Measurements from ENCODE around the gene LIMCH1.
A peak's percentile ranks its signal among the peaks of the same experiment; 100 is the strongest.
"Not testable (repeated sequence)": the region's sequence is repeated elsewhere in the genome, so short reads cannot be mapped to it uniquely, and the experiment has no call there.

The LIMCH1 gene

DNA sequence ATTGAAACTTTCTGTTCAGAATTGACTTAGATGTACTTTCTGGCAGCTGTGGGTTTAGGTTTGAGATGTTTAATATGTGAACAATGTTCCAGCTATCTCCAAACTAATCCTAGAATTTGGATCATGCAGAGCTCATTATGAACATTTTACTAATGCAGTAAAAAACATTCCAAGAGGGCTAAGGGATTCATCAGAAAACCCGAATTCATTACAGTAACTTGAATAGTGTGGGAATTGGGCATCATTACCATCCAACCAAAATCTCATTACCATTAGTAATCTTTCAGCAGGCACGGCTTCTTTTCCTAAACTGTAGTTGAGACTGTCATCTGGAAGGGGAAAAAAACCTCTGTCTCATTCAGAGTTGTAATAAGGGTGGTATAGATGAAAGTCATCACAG lies 91.0 kb downstream of the LIMCH1 start:
- peaks cover 0 to 11% (median 2%) of the 10 kb centered on the region in 5 donors for H3K36me3 ChIP-seq (ENCODE audit: control insufficient read depth in 5 of 5, insufficient read depth in 5 of 5, low read length in 5 of 5)
- no peak overlapping the region for H3K9ac ChIP-seq (ENCODE audit: low read length in 5 of 5)
- H3K4me3 ChIP-seq (ENCODE audit: low read depth in 1 of 5, low read length in 5 of 5) = no peak overlapping the region

DNA sequence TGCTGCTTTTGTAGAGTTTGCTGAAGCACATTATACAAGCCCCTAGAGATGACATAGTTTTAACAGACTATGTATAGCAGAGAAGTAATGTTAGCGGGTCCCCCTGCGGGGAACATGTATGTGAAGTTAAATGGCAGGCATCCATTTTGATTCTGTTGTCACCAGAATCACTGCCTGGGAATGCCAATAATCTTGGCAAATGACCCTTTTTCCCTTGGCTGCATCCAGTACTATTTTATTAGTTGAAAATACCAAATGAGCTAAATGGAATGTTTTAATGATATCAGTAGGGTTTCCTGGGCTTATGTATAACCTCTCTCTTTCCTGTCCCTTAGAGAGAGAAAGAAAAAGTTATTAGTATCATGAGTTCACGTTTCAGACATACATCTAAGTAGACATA lies 93.6 kb downstream of the LIMCH1 start:
- no peak overlapping the region for H3K4me3 ChIP-seq (ENCODE audit: low read depth in 1 of 5, low read length in 5 of 5)
- peak overlapping the region; percentile 17 for H3K27ac ChIP-seq (ENCODE audit: low read depth, low read length)
- no peak overlapping the region for H3K9ac ChIP-seq (ENCODE audit: low read length in 5 of 5)
- no peaks in the 10 kb centered on the region for H3K9me3 ChIP-seq (ENCODE audit: control insufficient read depth in 5 of 5, low read length in 5 of 5)
- peaks cover 3 to 23% (median 21%) of the 10 kb centered on the region in 5 donors for H3K4me1 ChIP-seq (ENCODE audit: control insufficient read depth in 5 of 5, insufficient read depth in 5 of 5, low read length in 5 of 5)
- peaks cover 3 to 17% (median 8%) of the 10 kb centered on the region in 5 donors for H3K36me3 ChIP-seq (ENCODE audit: control insufficient read depth in 5 of 5, insufficient read depth in 5 of 5, low read length in 5 of 5)
- no peaks in the 10 kb centered on the region for H3K27me3 ChIP-seq (ENCODE audit: control insufficient read depth in 5 of 5, insufficient read depth in 4 of 5, low read length in 5 of 5)

More for the DNA sequence above, 91.0 kb downstream of the LIMCH1 start:
- Histone ChIP-seq H3K27me3 (ENCODE audit: control insufficient read depth in 5 of 5, insufficient read depth in 4 of 5, low read length in 5 of 5) (no peaks in the 10 kb centered on the region), H3K9me3 (ENCODE audit: control insufficient read depth in 5 of 5, low read length in 5 of 5) (no peaks in the 10 kb centered on the region), H3K27ac (ENCODE audit: low read depth, low read length) (no peak overlapping the region), H3K4me1 (ENCODE audit: control insufficient read depth in 5 of 5, insufficient read depth in 5 of 5, low read length in 5 of 5) (peaks cover 3 to 41% (median 26%) of the 10 kb centered on the region in 5 donors)

DNA sequence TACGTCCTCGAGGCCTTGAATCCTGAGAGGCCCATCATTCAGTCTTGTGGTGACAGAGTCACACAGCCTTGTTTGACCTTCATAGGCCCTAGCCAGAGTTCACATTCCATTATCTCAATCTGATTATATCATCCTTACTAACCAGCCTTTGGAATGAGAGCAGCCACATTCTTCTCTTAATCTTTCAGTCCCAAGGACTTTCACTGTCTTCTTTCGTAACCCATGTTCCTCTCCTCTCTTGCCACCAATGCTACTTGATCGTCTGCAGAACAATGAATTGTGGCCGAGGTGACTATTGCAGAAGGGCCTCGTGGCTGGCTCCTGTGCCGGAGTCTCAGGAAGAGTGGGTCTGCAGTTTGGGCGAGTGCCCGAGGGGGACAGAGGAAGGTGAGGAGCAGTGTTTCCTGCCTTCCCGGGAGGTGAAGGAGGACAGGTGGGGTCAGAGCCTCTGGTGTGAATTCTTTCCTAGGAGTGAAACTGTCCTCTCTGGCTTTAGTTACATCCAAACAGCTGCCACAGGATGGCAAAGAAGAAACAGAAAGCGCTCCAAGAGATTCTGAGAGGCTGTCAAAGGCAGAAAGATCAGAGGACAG lies 94.6 kb downstream of the LIMCH1 start:
- no peak overlapping the region for H3K9ac ChIP-seq (ENCODE audit: low read length in 5 of 5)
- no peaks in the 10 kb centered on the region for H3K27me3 ChIP-seq (ENCODE audit: control insufficient read depth in 5 of 5, insufficient read depth in 4 of 5, low read length in 5 of 5)
- H3K36me3 ChIP-seq (ENCODE audit: control insufficient read depth in 5 of 5, insufficient read depth in 5 of 5, low read length in 5 of 5) = peaks cover 5 to 14% (median 8%) of the 10 kb centered on the region in 5 donors
- H3K27ac ChIP-seq (ENCODE audit: low read depth, low read length) = peak overlapping the region; percentile 17
- no peaks in the 10 kb centered on the region for H3K9me3 ChIP-seq (ENCODE audit: control insufficient read depth in 5 of 5, low read length in 5 of 5)
- H3K4me1 ChIP-seq (ENCODE audit: control insufficient read depth in 5 of 5, insufficient read depth in 5 of 5, low read length in 5 of 5) = peaks cover 3 to 23% (median 21%) of the 10 kb centered on the region in 5 donors
- no peak overlapping the region for H3K4me3 ChIP-seq (ENCODE audit: low read depth in 1 of 5, low read length in 5 of 5)

DNA sequence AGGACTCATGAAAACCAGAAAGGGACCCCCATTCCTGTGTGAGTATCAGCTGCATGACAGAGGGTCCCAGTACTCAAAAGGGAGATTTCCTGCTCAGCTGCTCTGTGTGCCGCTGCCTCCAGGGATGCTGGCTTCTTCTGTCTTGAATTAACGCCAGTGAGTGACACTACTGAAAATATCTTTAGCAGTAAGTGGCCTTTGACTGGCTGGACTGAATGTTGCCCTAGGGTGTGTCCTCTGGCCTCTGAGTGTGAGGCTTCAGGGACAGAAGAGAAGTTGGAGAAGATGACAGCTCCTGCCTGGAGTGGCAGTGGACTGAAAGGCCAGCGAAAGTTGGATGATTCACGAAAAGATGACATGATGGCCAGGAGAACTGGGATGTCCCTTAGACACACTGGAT lies 95.4 kb downstream of the LIMCH1 start:
- no peak overlapping the region for H3K4me3 ChIP-seq (ENCODE audit: low read depth in 1 of 5, low read length in 5 of 5)
- no peaks in the 10 kb centered on the region for H3K27me3 ChIP-seq (ENCODE audit: control insufficient read depth in 5 of 5, insufficient read depth in 4 of 5, low read length in 5 of 5)
- no peaks in the 10 kb centered on the region for H3K9me3 ChIP-seq (ENCODE audit: control insufficient read depth in 5 of 5, low read length in 5 of 5)
- no peak overlapping the region for H3K9ac ChIP-seq (ENCODE audit: low read length in 5 of 5)
- H3K27ac ChIP-seq (ENCODE audit: low read depth, low read length) = no peak overlapping the region
- peaks cover 3 to 23% (median 21%) of the 10 kb centered on the region in 5 donors for H3K4me1 ChIP-seq (ENCODE audit: control insufficient read depth in 5 of 5, insufficient read depth in 5 of 5, low read length in 5 of 5)
- H3K36me3 ChIP-seq (ENCODE audit: control insufficient read depth in 5 of 5, insufficient read depth in 5 of 5, low read length in 5 of 5) = peaks cover 5 to 14% (median 8%) of the 10 kb centered on the region in 5 donors

DNA sequence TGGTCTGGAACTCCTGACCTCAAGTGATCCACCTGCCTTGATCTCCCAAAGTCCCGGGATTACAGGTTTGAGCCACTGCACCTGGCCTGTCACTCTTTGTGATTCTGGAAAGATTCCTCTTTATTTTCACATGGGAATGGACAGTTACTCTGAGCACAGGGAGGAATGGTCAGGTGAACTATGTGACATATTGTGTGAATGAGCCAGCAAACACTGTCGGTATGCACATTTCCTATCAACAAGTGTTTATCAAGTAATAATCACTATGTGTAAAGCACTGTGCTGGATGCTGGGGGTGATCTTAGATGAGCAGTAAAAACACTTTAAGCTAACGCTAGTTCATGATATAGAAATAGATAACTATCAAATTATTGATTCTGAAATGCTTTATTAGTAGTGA lies 97.5 kb downstream of the LIMCH1 start:
- Histone ChIP-seq H3K9ac (ENCODE audit: low read length in 5 of 5) (no peak overlapping the region), H3K36me3 (ENCODE audit: control insufficient read depth in 5 of 5, insufficient read depth in 5 of 5, low read length in 5 of 5) (peaks cover 6 to 14% (median 10%) of the 10 kb centered on the region in 5 donors), H3K27me3 (ENCODE audit: control insufficient read depth in 5 of 5, insufficient read depth in 4 of 5, low read length in 5 of 5) (no peaks in the 10 kb centered on the region), H3K27ac (ENCODE audit: low read depth, low read length) (no peak overlapping the region), H3K4me3 (ENCODE audit: low read depth in 1 of 5, low read length in 5 of 5) (no peak overlapping the region), H3K9me3 (ENCODE audit: control insufficient read depth in 5 of 5, low read length in 5 of 5) (no peaks in the 10 kb centered on the region), H3K4me1 (ENCODE audit: control insufficient read depth in 5 of 5, insufficient read depth in 5 of 5, low read length in 5 of 5) (peaks cover 3 to 23% (median 21%) of the 10 kb centered on the region in 5 donors)

DNA sequence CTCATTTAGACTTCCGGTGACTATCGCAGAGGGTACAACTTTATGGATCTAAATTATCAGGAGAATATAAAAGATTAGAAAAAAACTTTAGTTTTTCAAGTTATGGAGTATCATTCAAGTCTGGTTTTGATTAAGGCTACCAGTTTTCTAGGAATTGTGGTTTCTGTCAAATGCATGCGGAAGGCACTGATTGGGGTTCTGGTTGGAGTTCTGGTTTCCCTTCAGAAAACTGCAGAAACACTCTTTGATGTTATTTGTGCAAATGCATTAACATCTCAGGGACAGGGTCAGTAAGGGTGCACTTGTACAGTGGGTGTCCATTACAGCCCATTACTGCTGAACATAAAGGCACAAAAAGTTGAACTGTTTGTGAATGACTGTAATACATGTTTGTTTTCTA lies 100.2 kb downstream of the LIMCH1 start:
- H3K9me3 ChIP-seq (ENCODE audit: control insufficient read depth in 5 of 5, low read length in 5 of 5) = no peaks in the 10 kb centered on the region
- H3K27ac ChIP-seq (ENCODE audit: low read depth, low read length) = no peak overlapping the region
- peaks cover 6 to 10% (median 10%) of the 10 kb centered on the region in 5 donors for H3K36me3 ChIP-seq (ENCODE audit: control insufficient read depth in 5 of 5, insufficient read depth in 5 of 5, low read length in 5 of 5)
- H3K4me3 ChIP-seq (ENCODE audit: low read depth in 1 of 5, low read length in 5 of 5) = no peak overlapping the region
- H3K9ac ChIP-seq (ENCODE audit: low read length in 5 of 5) = no peak overlapping the region
- H3K27me3 ChIP-seq (ENCODE audit: control insufficient read depth in 5 of 5, insufficient read depth in 4 of 5, low read length in 5 of 5) = no peaks in the 10 kb centered on the region
- H3K4me1 ChIP-seq (ENCODE audit: control insufficient read depth in 5 of 5, insufficient read depth in 5 of 5, low read length in 5 of 5) = peaks cover 0 to 6% (median 5%) of the 10 kb centered on the region in 5 donors

DNA sequence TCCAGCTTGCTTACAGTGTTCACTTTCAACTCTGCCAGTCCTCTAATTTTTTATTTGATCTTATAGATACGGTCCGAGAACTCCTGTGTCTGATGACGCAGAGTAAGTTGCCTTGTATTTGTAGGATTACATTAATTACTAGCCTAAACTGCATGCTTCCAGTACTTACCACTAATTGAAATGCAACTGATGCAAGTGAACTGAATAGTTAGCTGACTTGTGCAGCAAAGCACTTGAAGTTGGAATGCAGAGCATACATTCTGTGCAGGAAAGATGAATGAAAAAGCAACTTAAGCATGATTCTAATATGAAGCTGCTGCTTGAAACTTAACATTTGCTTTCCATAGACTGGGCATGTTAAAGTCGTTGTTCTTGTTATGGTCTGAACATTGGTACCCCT lies 100.9 kb downstream of the LIMCH1 start:
- no peak overlapping the region for H3K4me3 ChIP-seq (ENCODE audit: low read depth in 1 of 5, low read length in 5 of 5)
- H3K27me3 ChIP-seq (ENCODE audit: control insufficient read depth in 5 of 5, insufficient read depth in 4 of 5, low read length in 5 of 5) = no peaks in the 10 kb centered on the region
- peaks cover 6 to 10% (median 8%) of the 10 kb centered on the region in 5 donors for H3K36me3 ChIP-seq (ENCODE audit: control insufficient read depth in 5 of 5, insufficient read depth in 5 of 5, low read length in 5 of 5)

DNA sequence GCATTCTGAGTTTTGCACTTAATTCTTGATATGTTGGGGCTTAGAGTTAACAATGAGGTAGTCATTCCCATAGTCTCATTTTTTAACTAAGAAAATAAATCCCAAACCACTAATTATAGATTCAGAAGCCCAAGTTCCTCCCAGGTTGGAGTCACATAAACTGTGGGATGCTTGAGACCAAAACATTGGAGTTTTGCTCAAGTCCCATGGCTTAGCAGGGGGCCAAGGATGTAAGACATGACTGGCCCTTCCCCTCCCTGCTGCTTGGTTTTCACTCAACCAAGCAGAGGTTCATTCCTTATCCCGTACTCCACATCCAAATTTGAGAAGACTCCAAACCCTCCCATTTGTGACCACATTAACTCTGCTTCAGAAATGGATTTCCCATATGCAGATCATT lies 101.3 kb downstream of the LIMCH1 start:
- Histone ChIP-seq H3K36me3 (ENCODE audit: control insufficient read depth in 5 of 5, insufficient read depth in 5 of 5, low read length in 5 of 5) (peaks cover 6 to 10% (median 6%) of the 10 kb centered on the region in 5 donors), H3K9ac (ENCODE audit: low read length in 5 of 5) (no peak overlapping the region), H3K27me3 (ENCODE audit: control insufficient read depth in 5 of 5, insufficient read depth in 4 of 5, low read length in 5 of 5) (no peaks in the 10 kb centered on the region), H3K4me1 (ENCODE audit: control insufficient read depth in 5 of 5, insufficient read depth in 5 of 5, low read length in 5 of 5) (peaks cover 0 to 13% (median 8%) of the 10 kb centered on the region in 5 donors), H3K4me3 (ENCODE audit: low read depth in 1 of 5, low read length in 5 of 5) (no peak overlapping the region), H3K27ac (ENCODE audit: low read depth, low read length) (no peak overlapping the region), H3K9me3 (ENCODE audit: control insufficient read depth in 5 of 5, low read length in 5 of 5) (no peaks in the 10 kb centered on the region)

More for the DNA sequence above, 100.9 kb downstream of the LIMCH1 start:
- H3K27ac ChIP-seq (ENCODE audit: low read depth, low read length) = no peak overlapping the region
- no peak overlapping the region for H3K9ac ChIP-seq (ENCODE audit: low read length in 5 of 5)
- H3K9me3 ChIP-seq (ENCODE audit: control insufficient read depth in 5 of 5, low read length in 5 of 5) = no peaks in the 10 kb centered on the region
- H3K4me1 ChIP-seq (ENCODE audit: control insufficient read depth in 5 of 5, insufficient read depth in 5 of 5, low read length in 5 of 5) = peaks cover 0 to 10% (median 5%) of the 10 kb centered on the region in 5 donors

DNA sequence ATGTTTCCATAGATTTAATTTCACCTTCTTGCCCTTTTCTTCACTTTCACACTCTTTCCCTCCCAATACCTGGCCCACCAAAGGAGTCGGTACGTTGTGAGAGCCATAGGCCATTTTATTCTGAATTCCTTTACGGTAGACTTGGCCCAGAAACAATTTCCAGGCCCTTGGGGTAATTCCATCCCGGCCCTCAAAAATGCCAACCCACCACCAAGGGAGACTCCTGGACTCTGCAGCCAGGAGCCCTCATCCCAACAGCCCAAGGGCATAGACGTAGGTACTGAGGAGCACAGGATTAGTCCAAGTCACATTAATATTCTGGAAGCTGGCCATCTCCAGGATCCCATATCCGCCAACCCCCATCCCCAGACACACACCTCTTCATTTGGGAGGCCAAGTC lies 102.9 kb downstream of the LIMCH1 start:
- Histone ChIP-seq H3K9ac (ENCODE audit: low read length in 5 of 5) (no peak overlapping the region), H3K27me3 (ENCODE audit: control insufficient read depth in 5 of 5, insufficient read depth in 4 of 5, low read length in 5 of 5) (no peaks in the 10 kb centered on the region), H3K27ac (ENCODE audit: low read depth, low read length) (no peak overlapping the region), H3K9me3 (ENCODE audit: control insufficient read depth in 5 of 5, low read length in 5 of 5) (no peaks in the 10 kb centered on the region), H3K4me1 (ENCODE audit: control insufficient read depth in 5 of 5, insufficient read depth in 5 of 5, low read length in 5 of 5) (peaks cover 0 to 16% (median 12%) of the 10 kb centered on the region in 5 donors), H3K36me3 (ENCODE audit: control insufficient read depth in 5 of 5, insufficient read depth in 5 of 5, low read length in 5 of 5) (peaks cover 0 to 7% (median 2%) of the 10 kb centered on the region in 5 donors), H3K4me3 (ENCODE audit: low read depth in 1 of 5, low read length in 5 of 5) (no peak overlapping the region)

DNA sequence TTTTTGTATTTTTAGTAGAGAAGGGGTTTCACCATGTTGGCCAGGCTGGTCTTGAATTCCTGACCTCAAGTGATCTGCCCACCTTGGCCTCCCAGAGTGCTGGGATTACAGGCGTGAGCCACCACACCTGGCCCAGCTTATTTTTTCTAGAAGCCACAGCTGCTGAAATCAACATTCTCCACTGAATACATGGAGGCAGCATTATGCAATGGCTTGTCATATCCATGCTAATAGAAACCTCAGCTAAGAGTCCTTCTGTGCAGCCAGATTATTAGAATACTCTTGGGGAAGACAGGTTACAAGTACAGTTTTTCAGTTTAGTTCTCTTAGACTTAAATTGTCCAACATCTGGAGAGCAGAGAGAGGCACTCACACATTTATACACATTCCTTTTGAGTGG lies 104.8 kb downstream of the LIMCH1 start:
- not testable (repeated sequence) for H3K27me3 ChIP-seq (ENCODE audit: control insufficient read depth in 5 of 5, insufficient read depth in 4 of 5, low read length in 5 of 5); H3K9ac ChIP-seq (ENCODE audit: low read length in 5 of 5); H3K4me3 ChIP-seq (ENCODE audit: low read depth in 1 of 5, low read length in 5 of 5); H3K9me3 ChIP-seq (ENCODE audit: control insufficient read depth in 5 of 5, low read length in 5 of 5); H3K27ac ChIP-seq (ENCODE audit: low read depth, low read length)
- peaks cover 0 to 21% (median 13%) of the 10 kb centered on the region in 5 donors for H3K4me1 ChIP-seq (ENCODE audit: control insufficient read depth in 5 of 5, insufficient read depth in 5 of 5, low read length in 5 of 5)
- H3K36me3 ChIP-seq (ENCODE audit: control insufficient read depth in 5 of 5, insufficient read depth in 5 of 5, low read length in 5 of 5) = peaks cover 12 to 23% (median 18%) of the 10 kb centered on the region in 5 donors
